Right lobe of liver (tissue), 6 donors: ENCODE data around the gene IPMK. TPM values are rescaled to one million over a fixed set of nuclear protein-coding genes. Genes with fewer than 3 reads are reported as not detected.
"Not testable (repeated sequence)": the region's sequence is repeated elsewhere in the genome, so short reads cannot be mapped to it uniquely, and the experiment has no call there.

ENCODE experiments used
- ATAC-seq, 4 donors: fragments of 200-7000 bp; cut with Tn5 transposase; one replicate each; pipeline ENCODE4 v1.9.1; 2020; ENCODE audit warnings: mild to moderate bottlenecking in 4 of 4, moderate library complexity in 4 of 4
- DNase-seq, 3 donors: peaks; one replicate each; pipeline ENCODE4 v3.0.0-alpha.2; 2020
- H3K27ac ChIP-seq, 3 donors: fragments of 200-600 bp; one replicate each; pipeline ENCODE4 v1.8.0; 2022
- H3K27me3 ChIP-seq, 2 donors: fragments of 200-600 bp; one replicate each; pipeline ENCODE4 v1.8.0; 2022
- H3K36me3 ChIP-seq, 4 donors: fragments of 200-600 bp; sonication (generic) in 1 of 4; one replicate each; pipeline versions ENCODE4 v1.5.1 to v1.8.0; 2017 to 2022; ENCODE audit warnings: control low read depth in 1 of 4
- H3K4me1 ChIP-seq, 4 donors: fragments of 200-600 bp; sonication (generic) in 1 of 4; one replicate each; pipeline versions ENCODE4 v1.5.1 to v1.8.0; 2017 to 2022; ENCODE audit warnings: control low read depth in 1 of 4
- H3K4me3 ChIP-seq, 3 donors: fragments of 200-600 bp; one replicate each; pipeline ENCODE4 v1.8.0; 2022
- H3K9me3 ChIP-seq, 4 donors: fragments of 200-600 bp; sonication (generic) in 1 of 4; one replicate each; pipeline versions ENCODE4 v1.5.1 to v1.8.0; 2017 to 2022; ENCODE audit warnings: control low read depth in 1 of 4
- POLR2A ChIP-seq: fragments of 450-650 bp; IDR thresholded peaks from one replicate; pipeline ENCODE4 v1.6.1; 2017; ENCODE audit warnings: antibody characterized with exemption, mild to moderate bottlenecking
- WGBS: methylation state at CpG from one replicate; pipeline ENCODE4 v1.1.6; 2018; ENCODE audit warnings: low coverage, low lambda C conversion rate; ENCODE audit not compliant: insufficient coverage; ENCODE audit errors: missing lambda C conversion rate; 5-methylcytosine and 5-hydroxymethylcytosine counted together
- intact Hi-C, 2 donors: fragments of 100-400 bp; cut with DNase I; formaldehyde crosslinking; loops; one replicate each; pipeline versions ENCODE4 v1.11.2 to v1.14.1; 2022
- total RNA-seq, 6 experiments: library from RNA; depleted of rRNA in 2 of 6; stranded (reverse); fragments of >200 nt in 2 of 6; fragmentation: NEBNext Ultra II Directional in 3 of 6; extraction: Animal tissue kit (Norgen Biotek cat#: 25700) in 3 of 6; gene quantifications; one replicate each; pipeline versions ENCODE4 v1.1.0 to v1.2.4, GENCODE V29; 2016 to 2023
- TF ChIP-seq, protein P1 (sequence below), 4 donors: fragments of 200-600 bp in 3 of 4; fragments of 450-650 bp in 1 of 4; IDR thresholded peaks; one replicate each; pipeline versions ENCODE4 v1.5.1 to v1.8.0; 2016 to 2022; ENCODE audit warnings: antibody characterized with exemption in 4 of 4, mild to moderate bottlenecking in 2 of 4
- donor health status: DM: no; HTN: yes; CAD: no.
- donor health status: DM: no; HTN: no; CAD: no.
- donor health status: DM: no; HTN: no; CAD: no.
- donor health status: DM: no; HTN: yes; CAD: no.
- donor health status: DM: no; HTN: yes; CAD: no.

IPMK gene
- total RNA-seq, 6 experiments from 2014 or later: 2.8 to 8.1 (median 4.7) TPM

GRCh38 chr10:58157076-58157766, 110.5 kb downstream of the IPMK start:
- Histone ChIP-seq H3K4me3 (no peak overlapping the region), H3K9me3 (peaks cover 0 to 2% (median 0%) of the 10 kb centered on the region in 4 donors), H3K27me3 (no peaks in the 10 kb centered on the region), H3K36me3 (no peaks in the 10 kb centered on the region), H3K27ac (no peak overlapping the region), H3K4me1 (no peaks in the 10 kb centered on the region)
- 48% methylated on average over 7 of the region's 7 CpGs for WGBS
- no peak for ATAC-seq
- DNase-seq: no peak
- TF ChIP-seq, protein P1, sequence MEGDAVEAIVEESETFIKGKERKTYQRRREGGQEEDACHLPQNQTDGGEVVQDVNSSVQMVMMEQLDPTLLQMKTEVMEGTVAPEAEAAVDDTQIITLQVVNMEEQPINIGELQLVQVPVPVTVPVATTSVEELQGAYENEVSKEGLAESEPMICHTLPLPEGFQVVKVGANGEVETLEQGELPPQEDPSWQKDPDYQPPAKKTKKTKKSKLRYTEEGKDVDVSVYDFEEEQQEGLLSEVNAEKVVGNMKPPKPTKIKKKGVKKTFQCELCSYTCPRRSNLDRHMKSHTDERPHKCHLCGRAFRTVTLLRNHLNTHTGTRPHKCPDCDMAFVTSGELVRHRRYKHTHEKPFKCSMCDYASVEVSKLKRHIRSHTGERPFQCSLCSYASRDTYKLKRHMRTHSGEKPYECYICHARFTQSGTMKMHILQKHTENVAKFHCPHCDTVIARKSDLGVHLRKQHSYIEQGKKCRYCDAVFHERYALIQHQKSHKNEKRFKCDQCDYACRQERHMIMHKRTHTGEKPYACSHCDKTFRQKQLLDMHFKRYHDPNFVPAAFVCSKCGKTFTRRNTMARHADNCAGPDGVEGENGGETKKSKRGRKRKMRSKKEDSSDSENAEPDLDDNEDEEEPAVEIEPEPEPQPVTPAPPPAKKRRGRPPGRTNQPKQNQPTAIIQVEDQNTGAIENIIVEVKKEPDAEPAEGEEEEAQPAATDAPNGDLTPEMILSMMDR (IDR thresholded peaks at IDR 0.05): no peak
- no peak for TF ChIP-seq POLR2A
- intact Hi-C loops: no loop called here

- H3K4me3 ChIP-seq, DNase-seq, H3K27me3 ChIP-seq, ATAC-seq, H3K4me1 ChIP-seq, H3K9me3 ChIP-seq, H3K36me3 ChIP-seq, intact Hi-C loops, H3K27ac ChIP-seq: not testable (repeated sequence)
- 76% methylated on average over 2 of the region's 2 CpGs for WGBS
These were observed 111.8 kb downstream of the IPMK start for GRCh38 chr10:58155941-58156340.

- DNase-seq (no peak), ATAC-seq (no peak)
- no peaks in the 10 kb centered on the region for H3K36me3 ChIP-seq
- H3K4me1 ChIP-seq: no peaks in the 10 kb centered on the region
- 69% methylated on average over 1 of the region's 1 CpG for WGBS
- H3K4me3 ChIP-seq: no peak overlapping the region
- no peak overlapping the region for H3K27ac ChIP-seq
- H3K9me3 ChIP-seq: no peaks in the 10 kb centered on the region
- H3K27me3 ChIP-seq: no peaks in the 10 kb centered on the region
- TF ChIP-seq POLR2A: no peak
- TF ChIP-seq, protein P1 (IDR thresholded peaks at IDR 0.05): no peak
- intact Hi-C loops: no loop called here
These were observed 113.9 kb downstream of the IPMK start for GRCh38 chr10:58153751-58154150.

DNA sequence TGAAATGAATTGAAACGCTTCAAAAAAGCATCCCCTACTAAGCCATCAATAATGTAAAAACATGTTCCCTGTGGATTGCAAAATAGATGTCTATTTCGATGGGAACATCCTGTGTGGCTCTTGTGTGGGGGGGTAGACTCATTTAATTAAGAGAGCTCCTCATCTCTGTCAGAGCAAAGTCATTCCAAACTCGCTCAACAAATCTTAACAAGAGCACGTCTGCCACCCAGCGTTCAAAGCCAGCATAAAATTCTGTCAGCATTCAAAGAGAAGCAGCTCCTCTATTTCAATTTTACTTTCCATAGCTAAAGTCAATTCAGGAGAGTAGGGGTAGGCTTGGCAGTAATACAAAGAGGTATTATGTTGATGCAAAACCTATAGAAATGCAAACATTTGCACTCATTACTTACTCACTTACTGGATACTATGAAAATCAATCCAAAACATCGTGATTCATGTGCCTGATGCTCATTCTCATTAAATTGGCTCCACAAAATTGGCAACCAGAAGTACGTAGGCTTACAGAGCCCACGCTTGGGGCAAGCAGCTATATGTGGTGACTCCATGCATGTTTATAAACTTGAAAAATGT, 114.9 kb downstream of the IPMK start:
- ATAC-seq (peak; percentile 71 to 80 (median 74)), DNase-seq (peak in 2 of 3 donors; percentile 39 to 53)
- WGBS: 20% methylated on average over 8 of the region's 8 CpGs
- Histone ChIP-seq H3K27me3 (no peaks in the 10 kb centered on the region), H3K9me3 (no peaks in the 10 kb centered on the region), H3K27ac (no peak overlapping the region), H3K4me3 (no peak overlapping the region), H3K36me3 (no peaks in the 10 kb centered on the region), H3K4me1 (no peaks in the 10 kb centered on the region)
- intact Hi-C loops: no loop called here
- TF ChIP-seq, protein P1 (IDR thresholded peaks at IDR 0.05): peak; percentile 52 to 63 (median 56)
- TF ChIP-seq POLR2A: no peak

DNA sequence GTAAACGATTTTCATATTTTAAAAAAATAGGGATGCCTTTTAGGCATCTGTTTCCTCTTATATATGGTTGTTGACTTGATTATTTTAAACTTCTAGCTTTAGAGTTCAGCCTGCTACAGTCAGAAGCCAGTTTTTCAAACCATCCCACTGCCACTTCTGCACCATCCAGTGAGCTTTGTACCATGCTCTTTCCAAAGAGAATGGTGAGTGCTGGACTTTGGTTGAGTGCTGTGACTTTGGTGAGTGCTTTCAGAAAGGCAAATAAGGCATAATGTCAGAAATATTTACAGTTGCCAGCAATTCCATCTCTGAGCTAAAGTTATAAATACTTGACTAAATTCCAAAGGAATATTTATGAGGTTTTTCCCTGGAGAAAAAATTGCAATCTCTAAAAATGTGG, 117.4 kb downstream of the IPMK start:
- Histone ChIP-seq H3K36me3 (no peaks in the 10 kb centered on the region), H3K9me3 (no peaks in the 10 kb centered on the region), H3K27me3 (no peaks in the 10 kb centered on the region), H3K27ac (no peak overlapping the region), H3K4me3 (no peak overlapping the region), H3K4me1 (no peaks in the 10 kb centered on the region)
- intact Hi-C loops: no loop called here
- 35% methylated on average over 1 of the region's 1 CpG for WGBS
- no peak for DNase-seq
- ATAC-seq: peak in 3 of 4 donors; percentile 36 to 48 (median 37)
- TF ChIP-seq POLR2A: no peak
- TF ChIP-seq, protein P1 (IDR thresholded peaks at IDR 0.05): no peak
